ENCODE measurements around the gene CLC. TPM values are rescaled to one million over a fixed set of nuclear protein-coding genes. Genes with fewer than 3 reads are reported as not detected.

CLC gene
- total RNA-seq, 2 experiments from 2014 or later: not detected

GRCh38 chr19:39696387-39696786 is 41.4 kb downstream of the CLC start:
- ATAC-seq (ENCODE audit: poor library complexity) (no peak), DNase-seq (no peak)
- Histone ChIP-seq H3K27me3 (ENCODE audit: control insufficient read depth in 1 of 2, insufficient read depth in 2 of 2, low read length in 2 of 2) (peaks cover 0 to 8% of the 10 kb centered on the region in 2 experiments), H3K4me1 (ENCODE audit: insufficient read depth, low read length) (no peaks in the 10 kb centered on the region), H3K9me3 (ENCODE audit: control insufficient read depth in 1 of 2, insufficient read depth in 1 of 2, low read length in 2 of 2) (no peaks in the 10 kb centered on the region), H3K27ac (ENCODE audit: low read depth in 1 of 2, low read length in 2 of 2) (no peak overlapping the region), H3K4me3 (ENCODE audit: low read length) (no peak overlapping the region), H3K36me3 (ENCODE audit: insufficient read depth, low read length) (no peaks in the 10 kb centered on the region)
- intact Hi-C loops (cut with DNase I, micrococcal nuclease): no loop called here
- CTCF ChIA-PET: no interaction called here
- Mint-ChIP-seq H3K4me3 (no peak overlapping the region), H3K36me3 (ENCODE audit: low read depth) (no peaks in the 10 kb centered on the region), H3K27ac (no peak overlapping the region), H3K27me3 (peaks cover 61% of the 10 kb centered on the region), H3K4me1 (ENCODE audit: low read depth) (no peaks in the 10 kb centered on the region), H3K9me3 (no peaks in the 10 kb centered on the region)
- POLR2A ChIA-PET: no interaction called here
- TF ChIP-seq CTCF (IDR thresholded peaks at IDR 0.05): no peak

GRCh38 chr19:39695759-39696158 is 42.1 kb downstream of the CLC start:
- H3K27me3 ChIP-seq (ENCODE audit: control insufficient read depth in 1 of 2, insufficient read depth in 2 of 2, low read length in 2 of 2): peaks cover 0 to 5% of the 10 kb centered on the region in 2 experiments
- no peaks in the 10 kb centered on the region for H3K9me3 ChIP-seq (ENCODE audit: control insufficient read depth in 1 of 2, insufficient read depth in 1 of 2, low read length in 2 of 2)
- Mint-ChIP-seq H3K36me3 (ENCODE audit: low read depth) (no peaks in the 10 kb centered on the region), H3K27me3 (peaks cover 59% of the 10 kb centered on the region), H3K27ac (no peak overlapping the region), H3K9me3 (no peaks in the 10 kb centered on the region), H3K4me3 (no peak overlapping the region), H3K4me1 (ENCODE audit: low read depth) (no peaks in the 10 kb centered on the region)
- no peak overlapping the region for H3K4me3 ChIP-seq (ENCODE audit: low read length)
- H3K27ac ChIP-seq (ENCODE audit: low read depth in 1 of 2, low read length in 2 of 2): no peak overlapping the region
- TF ChIP-seq CTCF (IDR thresholded peaks at IDR 0.05): no peak
- intact Hi-C loops (cut with DNase I, micrococcal nuclease): no loop called here
- POLR2A ChIA-PET: no interaction called here
- ATAC-seq (ENCODE audit: poor library complexity) (no peak), DNase-seq (no peak)
- CTCF ChIA-PET: no interaction called here
- no peaks in the 10 kb centered on the region for H3K4me1 ChIP-seq (ENCODE audit: insufficient read depth, low read length)
- no peaks in the 10 kb centered on the region for H3K36me3 ChIP-seq (ENCODE audit: insufficient read depth, low read length)

GRCh38 chr19:39692822-39693221 is 45.0 kb downstream of the CLC start:
- ChIA-PET POLR2A (no interaction called here), CTCF (no interaction called here)
- H3K4me3 Mint-ChIP-seq: no peak overlapping the region
- no peaks in the 10 kb centered on the region for H3K4me1 Mint-ChIP-seq (ENCODE audit: low read depth)
- no peak for DNase-seq
- no peak for ATAC-seq (ENCODE audit: poor library complexity)
- peaks cover 2% of the 10 kb centered on the region for H3K9me3 Mint-ChIP-seq
- Histone ChIP-seq H3K4me1 (ENCODE audit: insufficient read depth, low read length) (no peaks in the 10 kb centered on the region), H3K36me3 (ENCODE audit: insufficient read depth, low read length) (no peaks in the 10 kb centered on the region), H3K27me3 (ENCODE audit: control insufficient read depth in 1 of 2, insufficient read depth in 2 of 2, low read length in 2 of 2) (peaks cover 0 to 5% of the 10 kb centered on the region in 2 experiments), H3K4me3 (ENCODE audit: low read length) (no peak overlapping the region), H3K9me3 (ENCODE audit: control insufficient read depth in 1 of 2, insufficient read depth in 1 of 2, low read length in 2 of 2) (peaks cover 0 to 6% of the 10 kb centered on the region in 2 experiments), H3K27ac (ENCODE audit: low read depth in 1 of 2, low read length in 2 of 2) (no peak overlapping the region)
- peaks cover 44% of the 10 kb centered on the region for H3K27me3 Mint-ChIP-seq
- H3K36me3 Mint-ChIP-seq (ENCODE audit: low read depth): no peaks in the 10 kb centered on the region
- intact Hi-C loops (cut with DNase I, micrococcal nuclease): no loop called here
- no peak for TF ChIP-seq CTCF (IDR thresholded peaks at IDR 0.05)
- no peak overlapping the region for H3K27ac Mint-ChIP-seq
